ENCODE measurements around the gene LHFPL3.
"Not testable (repeated sequence)": the region's sequence is repeated elsewhere in the genome, so short reads cannot be mapped to it uniquely, and the experiment has no call there.

Gene LHFPL3

GRCh38 chr7:104929921-104930320, 601.5 kb downstream of the LHFPL3 start:
- Histone ChIP-seq H3K4me1 (ENCODE audit: control insufficient read depth, low read depth, low read length) (peaks cover 23% of the 10 kb centered on the region), H3K4me3 (ENCODE audit: low read length) (no peak overlapping the region), H3K36me3 (ENCODE audit: control insufficient read depth, low read depth, low read length) (no peaks in the 10 kb centered on the region), H3K27ac (ENCODE audit: low read length) (no peak overlapping the region), H3K27me3 (ENCODE audit: control insufficient read depth, insufficient read depth, low read length) (no peaks in the 10 kb centered on the region), H3K9me3 (ENCODE audit: control insufficient read depth, low read depth, low read length) (no peaks in the 10 kb centered on the region), H3K9ac (ENCODE audit: low read length) (no peak overlapping the region)

- Histone ChIP-seq H3K27ac (ENCODE audit: low read length) (no peak overlapping the region), H3K4me3 (ENCODE audit: low read length) (no peak overlapping the region), H3K4me1 (ENCODE audit: control insufficient read depth, low read depth, low read length) (peaks cover 23% of the 10 kb centered on the region), H3K36me3 (ENCODE audit: control insufficient read depth, low read depth, low read length) (no peaks in the 10 kb centered on the region), H3K9ac (ENCODE audit: low read length) (no peak overlapping the region), H3K9me3 (ENCODE audit: control insufficient read depth, low read depth, low read length) (no peaks in the 10 kb centered on the region), H3K27me3 (ENCODE audit: control insufficient read depth, insufficient read depth, low read length) (no peaks in the 10 kb centered on the region)
Measured at GRCh38 chr7:104931181-104931781, 602.9 kb downstream of the LHFPL3 start.

GRCh38 chr7:104933022-104933421, 604.6 kb downstream of the LHFPL3 start:
- H3K4me3 ChIP-seq (ENCODE audit: low read length), result no peak overlapping the region
- H3K36me3 ChIP-seq (ENCODE audit: control insufficient read depth, low read depth, low read length), result no peaks in the 10 kb centered on the region
- no peaks in the 10 kb centered on the region for H3K27me3 ChIP-seq (ENCODE audit: control insufficient read depth, insufficient read depth, low read length)
- H3K27ac ChIP-seq (ENCODE audit: low read length), result no peak overlapping the region
- no peak overlapping the region for H3K9ac ChIP-seq (ENCODE audit: low read length)
- H3K4me1 ChIP-seq (ENCODE audit: control insufficient read depth, low read depth, low read length), result peaks cover 15% of the 10 kb centered on the region
- no peaks in the 10 kb centered on the region for H3K9me3 ChIP-seq (ENCODE audit: control insufficient read depth, low read depth, low read length)

- Histone ChIP-seq H3K9ac (ENCODE audit: low read length) (no peak overlapping the region), H3K9me3 (ENCODE audit: control insufficient read depth, low read depth, low read length) (no peaks in the 10 kb centered on the region), H3K4me3 (ENCODE audit: low read length) (no peak overlapping the region), H3K36me3 (ENCODE audit: control insufficient read depth, low read depth, low read length) (no peaks in the 10 kb centered on the region), H3K27me3 (ENCODE audit: control insufficient read depth, insufficient read depth, low read length) (no peaks in the 10 kb centered on the region), H3K27ac (ENCODE audit: low read length) (no peak overlapping the region), H3K4me1 (ENCODE audit: control insufficient read depth, low read depth, low read length) (peaks cover 15% of the 10 kb centered on the region)
Measured at GRCh38 chr7:104933521-104933988, 605.2 kb downstream of the LHFPL3 start.

GRCh38 chr7:104934665-104935064, 606.3 kb downstream of the LHFPL3 start:
- Histone ChIP-seq H3K36me3 (ENCODE audit: control insufficient read depth, low read depth, low read length) (no peaks in the 10 kb centered on the region), H3K27ac (ENCODE audit: low read length) (no peak overlapping the region), H3K9me3 (ENCODE audit: control insufficient read depth, low read depth, low read length) (no peaks in the 10 kb centered on the region), H3K4me3 (ENCODE audit: low read length) (no peak overlapping the region), H3K9ac (ENCODE audit: low read length) (no peak overlapping the region), H3K4me1 (ENCODE audit: control insufficient read depth, low read depth, low read length) (peaks cover 15% of the 10 kb centered on the region), H3K27me3 (ENCODE audit: control insufficient read depth, insufficient read depth, low read length) (no peaks in the 10 kb centered on the region)

GRCh38 chr7:104935276-104935675, 606.9 kb downstream of the LHFPL3 start:
- Histone ChIP-seq H3K9me3 (ENCODE audit: control insufficient read depth, low read depth, low read length) (no peaks in the 10 kb centered on the region), H3K9ac (ENCODE audit: low read length) (no peak overlapping the region), H3K27ac (ENCODE audit: low read length) (no peak overlapping the region), H3K36me3 (ENCODE audit: control insufficient read depth, low read depth, low read length) (no peaks in the 10 kb centered on the region), H3K4me1 (ENCODE audit: control insufficient read depth, low read depth, low read length) (peaks cover 15% of the 10 kb centered on the region), H3K4me3 (ENCODE audit: low read length) (no peak overlapping the region), H3K27me3 (ENCODE audit: control insufficient read depth, insufficient read depth, low read length) (no peaks in the 10 kb centered on the region)

GRCh38 chr7:104936546-104936945, 608.1 kb downstream of the LHFPL3 start:
- Histone ChIP-seq H3K27me3 (ENCODE audit: control insufficient read depth, insufficient read depth, low read length) (no peaks in the 10 kb centered on the region), H3K27ac (ENCODE audit: low read length) (no peak overlapping the region), H3K4me1 (ENCODE audit: control insufficient read depth, low read depth, low read length) (peaks cover 7% of the 10 kb centered on the region), H3K4me3 (ENCODE audit: low read length) (no peak overlapping the region), H3K9ac (ENCODE audit: low read length) (no peak overlapping the region), H3K9me3 (ENCODE audit: control insufficient read depth, low read depth, low read length) (no peaks in the 10 kb centered on the region), H3K36me3 (ENCODE audit: control insufficient read depth, low read depth, low read length) (no peaks in the 10 kb centered on the region)

- not testable (repeated sequence) for H3K27me3 ChIP-seq (ENCODE audit: control insufficient read depth, insufficient read depth, low read length); H3K36me3 ChIP-seq (ENCODE audit: control insufficient read depth, low read depth, low read length); H3K9ac ChIP-seq (ENCODE audit: low read length); H3K4me1 ChIP-seq (ENCODE audit: control insufficient read depth, low read depth, low read length); H3K27ac ChIP-seq (ENCODE audit: low read length); H3K9me3 ChIP-seq (ENCODE audit: control insufficient read depth, low read depth, low read length); H3K4me3 ChIP-seq (ENCODE audit: low read length)
Measured at GRCh38 chr7:104937489-104937888, 609.1 kb downstream of the LHFPL3 start.

- no peak overlapping the region for H3K27ac ChIP-seq (ENCODE audit: low read length)
- H3K9me3 ChIP-seq (ENCODE audit: control insufficient read depth, low read depth, low read length), result no peaks in the 10 kb centered on the region
- no peaks in the 10 kb centered on the region for H3K4me1 ChIP-seq (ENCODE audit: control insufficient read depth, low read depth, low read length)
- H3K36me3 ChIP-seq (ENCODE audit: control insufficient read depth, low read depth, low read length), result no peaks in the 10 kb centered on the region
- no peak overlapping the region for H3K4me3 ChIP-seq (ENCODE audit: low read length)
- no peak overlapping the region for H3K9ac ChIP-seq (ENCODE audit: low read length)
- no peaks in the 10 kb centered on the region for H3K27me3 ChIP-seq (ENCODE audit: control insufficient read depth, insufficient read depth, low read length)
Measured at GRCh38 chr7:104938741-104939390, 610.5 kb downstream of the LHFPL3 start.

GRCh38 chr7:104940023-104940710, 611.8 kb downstream of the LHFPL3 start:
- Histone ChIP-seq H3K27me3 (ENCODE audit: control insufficient read depth, insufficient read depth, low read length) (no peaks in the 10 kb centered on the region), H3K4me3 (ENCODE audit: low read length) (no peak overlapping the region), H3K4me1 (ENCODE audit: control insufficient read depth, low read depth, low read length) (peaks cover 1% of the 10 kb centered on the region), H3K9me3 (ENCODE audit: control insufficient read depth, low read depth, low read length) (no peaks in the 10 kb centered on the region), H3K9ac (ENCODE audit: low read length) (no peak overlapping the region), H3K27ac (ENCODE audit: low read length) (no peak overlapping the region), H3K36me3 (ENCODE audit: control insufficient read depth, low read depth, low read length) (no peaks in the 10 kb centered on the region)

GRCh38 chr7:104943502-104944343, 615.3 kb downstream of the LHFPL3 start:
- no peak overlapping the region for H3K4me3 ChIP-seq (ENCODE audit: low read length)
- H3K9ac ChIP-seq (ENCODE audit: low read length), result no peak overlapping the region
- H3K27me3 ChIP-seq (ENCODE audit: control insufficient read depth, insufficient read depth, low read length), result no peaks in the 10 kb centered on the region
- peaks cover 5% of the 10 kb centered on the region for H3K4me1 ChIP-seq (ENCODE audit: control insufficient read depth, low read depth, low read length)
- H3K36me3 ChIP-seq (ENCODE audit: control insufficient read depth, low read depth, low read length), result no peaks in the 10 kb centered on the region
- H3K27ac ChIP-seq (ENCODE audit: low read length), result no peak overlapping the region
- H3K9me3 ChIP-seq (ENCODE audit: control insufficient read depth, low read depth, low read length), result no peaks in the 10 kb centered on the region
